Fibroblast of pulmonary artery (primary cell): ENCODE results near the gene ACACA.

ENCODE experiments used
- DNase-seq: peaks from one replicate; pipeline ENCODE4 v3.0.0-alpha.2; 2010; ENCODE audit warnings: low read depth
- H3K4me3 ChIP-seq: replicated peaks from 2 replicates; pipeline ENCODE4 v1.5.1; 2011; ENCODE audit warnings: low read depth, mild to moderate bottlenecking, control low read depth, low read length, moderate library complexity
- CTCF ChIP-seq: IDR thresholded peaks from 2 replicates; pipeline ENCODE4 v1.5.1; 2011; ENCODE audit warnings: mild to moderate bottlenecking, control low read depth, low read length, inconsistent platforms; ENCODE audit errors: missing control alignments

Gene ACACA

GRCh38 chr17:37382056-37382455 is 24.6 kb downstream of the ACACA start:
- TF ChIP-seq CTCF = no peak
- no peak overlapping the region for H3K4me3 ChIP-seq
- DNase-seq = no peak

DNA sequence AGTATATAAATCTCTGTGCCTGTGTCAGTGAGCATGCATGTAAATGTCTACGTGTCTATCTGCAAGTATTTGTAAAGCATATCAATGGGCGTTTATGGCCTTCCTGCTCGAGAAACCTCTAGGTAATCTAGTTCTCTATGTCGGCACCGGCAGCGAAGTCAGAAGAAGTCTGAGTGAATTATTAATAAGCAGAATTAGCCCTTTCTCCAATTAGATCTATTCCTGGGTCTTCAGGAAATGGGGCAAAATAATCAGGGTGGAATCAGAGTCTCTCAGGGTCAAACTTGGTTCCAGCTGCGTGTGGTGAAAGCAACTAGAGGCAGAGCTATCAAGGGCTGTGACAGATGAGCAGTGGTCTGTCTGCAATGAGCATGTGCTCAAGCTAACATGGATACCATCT is 30.9 kb downstream of the ACACA start, which contains the start of gene C17orf78:
Gene C17orf78 (plus strand): TSS at position 280 of the 400 bp plus-strand sequence. CDS start 108 bp downstream, at position 388.
- TF ChIP-seq CTCF = no peak

GRCh38 chr17:37373530-37374159 is 33.0 kb downstream of the ACACA start:
- no peak overlapping the region for H3K4me3 ChIP-seq
- no peak for TF ChIP-seq CTCF
- DNase-seq = peak; percentile 92

More for the DNA sequence above, 30.9 kb downstream of the ACACA start, which contains the start of gene C17orf78:
- DNase-seq = no peak
- H3K4me3 ChIP-seq = no peak within 1 kb of the TSS

- peak; percentile 63 for DNase-seq
- H3K4me3 ChIP-seq = no peak overlapping the region
Measured at GRCh38 chr17:37368577-37368976, 38.1 kb downstream of the ACACA start.

GRCh38 chr17:37365589-37365988 is 41.0 kb downstream of the ACACA start:
- no peak for DNase-seq
- H3K4me3 ChIP-seq = no peak overlapping the region
- TF ChIP-seq CTCF = no peak

More at GRCh38 chr17:37368577-37368976, 38.1 kb downstream of the ACACA start:
- TF ChIP-seq CTCF = no peak

DNA sequence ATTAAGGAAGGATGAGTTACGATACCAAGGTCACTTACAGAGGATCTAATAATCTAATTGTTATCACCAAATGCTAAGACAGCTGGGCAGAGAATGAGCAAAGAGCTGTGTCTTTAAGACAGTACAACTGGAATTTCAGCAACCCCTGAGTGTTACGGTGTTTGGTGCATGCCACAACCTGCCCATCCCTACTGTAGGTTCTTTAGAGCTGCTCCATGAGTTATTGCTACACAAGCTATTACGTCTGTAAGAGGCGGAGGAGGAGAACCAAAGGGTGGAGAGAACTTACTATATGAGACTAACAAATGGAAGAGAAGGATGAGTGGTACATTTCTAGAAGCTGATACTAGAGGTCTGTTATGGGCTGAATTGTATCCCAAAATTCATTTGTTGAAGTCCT is 45.1 kb downstream of the ACACA start:
- TF ChIP-seq CTCF = no peak
- DNase-seq = no peak
- H3K4me3 ChIP-seq = no peak overlapping the region

DNA sequence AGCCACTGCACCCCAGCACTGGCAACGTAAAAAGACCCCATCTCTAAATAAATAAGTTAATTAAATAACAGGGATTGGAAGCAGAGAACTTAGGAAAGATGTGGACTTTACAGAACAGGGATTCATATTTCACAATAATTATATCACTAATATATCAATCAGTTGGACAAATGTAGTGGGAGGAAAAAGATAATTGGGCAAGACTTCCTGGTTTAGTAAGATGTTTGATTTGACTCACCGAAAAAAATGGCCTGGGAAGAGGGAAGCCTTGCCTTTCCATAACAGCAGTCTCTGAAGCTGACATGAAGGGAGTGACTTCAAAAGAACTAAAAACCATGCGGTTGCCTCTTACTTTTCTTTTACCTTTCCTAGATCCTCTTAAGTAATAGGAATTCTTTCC is 46.0 kb downstream of the ACACA start:
- DNase-seq = peak; percentile 72
- H3K4me3 ChIP-seq = no peak overlapping the region
- no peak for TF ChIP-seq CTCF
